ENCODE data around the gene TIGAR. TPM values are rescaled to one million over a fixed set of nuclear protein-coding genes. Genes with fewer than 3 reads are reported as not detected.

The TIGAR gene
- total RNA-seq, 2 experiments from 2014 or later, result 11.8 to 12.8 TPM

DNA sequence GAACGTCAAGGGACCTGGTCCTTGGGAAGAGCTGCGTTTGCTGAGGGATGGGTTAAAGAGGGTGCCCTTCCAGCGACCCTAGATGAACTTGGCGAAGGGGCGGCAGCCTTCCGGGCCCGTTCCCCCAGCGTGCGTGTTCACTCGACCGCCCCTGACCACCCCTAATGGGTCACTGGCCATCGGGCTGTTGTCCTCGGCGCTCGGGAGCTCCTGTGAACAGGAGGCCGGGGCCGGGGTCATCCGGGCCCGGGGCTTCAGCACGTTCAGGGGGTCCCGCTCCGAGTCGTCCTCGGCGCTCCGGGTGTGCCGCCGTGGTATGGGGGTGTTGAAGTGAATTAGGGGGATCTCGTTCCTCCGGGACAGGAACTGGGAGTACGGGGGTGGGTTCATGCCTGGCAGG is 49.3 kb downstream of the TIGAR start:
- CTCF ChIA-PET, result no interaction called here
- Mint-ChIP-seq H3K27ac (no peak overlapping the region), H3K4me1 (no peaks in the 10 kb centered on the region), H3K27me3 (peaks cover 32% of the 10 kb centered on the region), H3K9me3 (no peaks in the 10 kb centered on the region), H3K36me3 (ENCODE audit: low read depth) (no peaks in the 10 kb centered on the region), H3K4me3 (no peak overlapping the region)
- no peak for DNase-seq
- POLR2A ChIA-PET, result no interaction called here

- ChIA-PET POLR2A (no interaction called here), CTCF (no interaction called here)
- no peaks in the 10 kb centered on the region for H3K4me1 Mint-ChIP-seq
- DNase-seq, result no peak
- no peaks in the 10 kb centered on the region for H3K36me3 Mint-ChIP-seq (ENCODE audit: low read depth)
- peaks cover 24% of the 10 kb centered on the region for H3K27me3 Mint-ChIP-seq
- H3K27ac Mint-ChIP-seq, result no peak overlapping the region
- H3K9me3 Mint-ChIP-seq, result no peaks in the 10 kb centered on the region
- H3K4me3 Mint-ChIP-seq, result no peak overlapping the region
Observed at GRCh38 chr12:4372653-4373052, 51.6 kb downstream of the TIGAR start.

DNA sequence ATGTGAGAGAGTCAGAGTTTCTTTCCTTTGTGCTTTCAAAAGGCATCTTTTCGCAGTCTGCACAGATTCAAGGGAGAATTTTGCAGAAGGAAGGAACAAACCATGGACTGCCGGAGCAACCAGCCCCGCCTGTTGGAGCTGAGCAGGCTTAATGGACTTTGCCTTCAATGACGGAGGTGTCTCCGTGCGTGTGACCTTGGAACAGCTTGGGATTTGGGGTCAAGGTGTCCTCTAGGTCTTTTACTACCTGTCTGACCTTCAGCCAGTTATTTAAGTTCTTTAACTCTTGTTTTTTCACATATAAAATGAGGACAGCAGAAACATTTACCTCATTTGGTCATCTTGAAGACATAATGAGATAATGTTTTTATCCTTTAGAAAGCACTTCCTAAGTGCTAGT is 54.4 kb downstream of the TIGAR start:
- H3K4me1 Mint-ChIP-seq, result no peaks in the 10 kb centered on the region
- no peak for DNase-seq
- no peaks in the 10 kb centered on the region for H3K9me3 Mint-ChIP-seq
- no peak overlapping the region for H3K4me3 Mint-ChIP-seq
- ChIA-PET CTCF (no interaction called here), POLR2A (no interaction called here)
- H3K27me3 Mint-ChIP-seq, result peaks cover 41% of the 10 kb centered on the region
- no peaks in the 10 kb centered on the region for H3K36me3 Mint-ChIP-seq (ENCODE audit: low read depth)
- H3K27ac Mint-ChIP-seq, result no peak overlapping the region

GRCh38 chr12:4378772-4379171 is 57.8 kb downstream of the TIGAR start:
- DNase-seq, result no peak
- POLR2A ChIA-PET, result no interaction called here
- no peaks in the 10 kb centered on the region for H3K36me3 Mint-ChIP-seq (ENCODE audit: low read depth)
- no peak overlapping the region for H3K4me3 Mint-ChIP-seq
- H3K27ac Mint-ChIP-seq, result no peak overlapping the region
- no peaks in the 10 kb centered on the region for H3K9me3 Mint-ChIP-seq
- H3K27me3 Mint-ChIP-seq, result peaks cover 38% of the 10 kb centered on the region
- CTCF ChIA-PET, result no interaction called here
- no peaks in the 10 kb centered on the region for H3K4me1 Mint-ChIP-seq

GRCh38 chr12:4379405-4379804 is 58.4 kb downstream of the TIGAR start, which contains the start of gene FGF23:
TSS of gene FGF23 (minus strand) at chr12:4379712. CDS start at chr12:4379582, 130 bp downstream.
- Mint-ChIP-seq H3K36me3 (ENCODE audit: low read depth) (no peaks in the 10 kb centered on the region), H3K4me3 (no peak within 1 kb of the TSS), H3K27ac (no peak within 1 kb of the TSS), H3K9me3 (no peaks in the 10 kb centered on the region), H3K27me3 (peaks cover 37% of the 10 kb centered on the region), H3K4me1 (no peaks in the 10 kb centered on the region)
- no peak for DNase-seq
- CTCF ChIA-PET, result no interaction called here
- POLR2A ChIA-PET, result interaction anchor here (1.2 kb wide), 1 partner anchor 104 kb away, joined by 3 read pairs; no protein-coding TSS in a partner anchor

GRCh38 chr12:4380332-4380731 is 59.3 kb downstream of the TIGAR start:
- no peaks in the 10 kb centered on the region for H3K9me3 Mint-ChIP-seq
- H3K4me1 Mint-ChIP-seq, result no peaks in the 10 kb centered on the region
- H3K27ac Mint-ChIP-seq, result no peak overlapping the region
- peaks cover 33% of the 10 kb centered on the region for H3K27me3 Mint-ChIP-seq
- POLR2A ChIA-PET, result interaction anchor here (1.2 kb wide), 1 partner anchor 103 kb away, joined by 3 read pairs; no protein-coding TSS in a partner anchor
- no peaks in the 10 kb centered on the region for H3K36me3 Mint-ChIP-seq (ENCODE audit: low read depth)
- CTCF ChIA-PET, result no interaction called here
- no peak overlapping the region for H3K4me3 Mint-ChIP-seq
- no peak for DNase-seq

- CTCF ChIA-PET, result interaction anchor here (1.2 kb wide), 2 partner anchors 148 to 374 kb away, joined by 3 read pairs; no protein-coding TSS in a partner anchor
- POLR2A ChIA-PET, result no interaction called here
- no peak overlapping the region for H3K27ac Mint-ChIP-seq
Observed at GRCh38 chr12:4383304-4383865, 62.4 kb downstream of the TIGAR start.

DNA sequence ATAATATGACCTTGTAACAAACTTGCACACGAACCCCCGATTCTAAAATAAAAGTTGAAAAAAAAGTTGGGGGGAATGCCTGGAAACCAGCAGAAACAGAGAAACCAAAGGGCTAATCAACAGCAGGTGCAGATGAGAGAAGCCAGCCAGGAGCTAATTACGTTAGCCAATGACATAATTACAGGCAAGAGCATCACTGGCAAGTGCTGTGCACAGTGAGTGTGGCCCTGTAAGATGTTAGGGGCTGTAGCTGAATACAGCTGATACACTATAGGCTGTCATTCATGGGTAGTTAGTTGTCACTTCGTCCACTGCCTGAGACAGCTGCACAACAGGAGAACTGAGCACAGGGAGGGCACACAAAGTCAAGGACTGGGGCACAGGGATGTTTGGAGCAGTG is 65.8 kb downstream of the TIGAR start:
- ChIA-PET CTCF (interaction anchor here (1.0 kb wide), 1 partner anchor 10 kb away, joined by 3 read pairs; no protein-coding TSS in a partner anchor), POLR2A (no interaction called here)
- peaks cover 12% of the 10 kb centered on the region for H3K27me3 Mint-ChIP-seq
- no peaks in the 10 kb centered on the region for H3K36me3 Mint-ChIP-seq (ENCODE audit: low read depth)
- H3K4me1 Mint-ChIP-seq, result no peaks in the 10 kb centered on the region
- H3K27ac Mint-ChIP-seq, result no peak overlapping the region
- no peak overlapping the region for H3K4me3 Mint-ChIP-seq
- H3K9me3 Mint-ChIP-seq, result no peaks in the 10 kb centered on the region
- no peak for DNase-seq

More at GRCh38 chr12:4383304-4383865, 62.4 kb downstream of the TIGAR start:
- no peaks in the 10 kb centered on the region for H3K9me3 Mint-ChIP-seq
- H3K4me1 Mint-ChIP-seq, result no peaks in the 10 kb centered on the region
- H3K27me3 Mint-ChIP-seq, result peaks cover 25% of the 10 kb centered on the region
- H3K36me3 Mint-ChIP-seq (ENCODE audit: low read depth), result no peaks in the 10 kb centered on the region
- DNase-seq, result no peak
- H3K4me3 Mint-ChIP-seq, result no peak overlapping the region

GRCh38 chr12:4387607-4388006 is 66.6 kb downstream of the TIGAR start:
- H3K36me3 Mint-ChIP-seq (ENCODE audit: low read depth), result no peaks in the 10 kb centered on the region
- peaks cover 4% of the 10 kb centered on the region for H3K4me1 Mint-ChIP-seq
- no peak overlapping the region for H3K27ac Mint-ChIP-seq
- DNase-seq, result no peak
- ChIA-PET POLR2A (no interaction called here), CTCF (no interaction called here)
- no peak overlapping the region for H3K4me3 Mint-ChIP-seq
- H3K9me3 Mint-ChIP-seq, result no peaks in the 10 kb centered on the region
- H3K27me3 Mint-ChIP-seq, result peaks cover 12% of the 10 kb centered on the region

GRCh38 chr12:4388032-4388431 is 67.0 kb downstream of the TIGAR start:
- Mint-ChIP-seq H3K4me3 (no peak overlapping the region), H3K36me3 (ENCODE audit: low read depth) (no peaks in the 10 kb centered on the region), H3K4me1 (peaks cover 6% of the 10 kb centered on the region), H3K27ac (no peak overlapping the region), H3K9me3 (no peaks in the 10 kb centered on the region), H3K27me3 (peaks cover 14% of the 10 kb centered on the region)
- DNase-seq, result no peak
- ChIA-PET CTCF (no interaction called here), POLR2A (no interaction called here)

DNA sequence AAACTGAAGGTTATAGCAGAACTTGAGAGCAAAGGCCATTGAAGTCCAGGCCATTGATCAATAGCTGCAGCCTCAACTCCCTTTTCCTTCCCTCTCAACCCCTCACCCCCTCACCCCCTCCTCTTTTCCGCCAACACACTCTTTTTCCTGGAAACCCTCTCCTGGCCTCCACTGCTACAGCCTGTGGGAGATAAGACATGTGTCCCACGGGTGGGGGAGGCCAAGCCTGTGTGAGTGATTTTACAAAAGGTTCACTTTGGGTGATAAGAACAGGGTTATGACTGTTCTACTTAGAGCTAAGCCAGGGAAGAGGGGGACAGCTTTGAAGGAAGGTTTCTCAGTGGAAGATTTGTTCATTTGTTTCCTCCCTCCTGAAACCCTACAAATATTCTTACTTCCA is 67.6 kb downstream of the TIGAR start:
- H3K27ac Mint-ChIP-seq, result no peak overlapping the region
- peaks cover 18% of the 10 kb centered on the region for H3K27me3 Mint-ChIP-seq
- no peak for DNase-seq
- no peaks in the 10 kb centered on the region for H3K9me3 Mint-ChIP-seq
- ChIA-PET CTCF (no interaction called here), POLR2A (no interaction called here)
- no peaks in the 10 kb centered on the region for H3K36me3 Mint-ChIP-seq (ENCODE audit: low read depth)
- peaks cover 6% of the 10 kb centered on the region for H3K4me1 Mint-ChIP-seq
- H3K4me3 Mint-ChIP-seq, result no peak overlapping the region

GRCh38 chr12:4392223-4392742 is 71.3 kb downstream of the TIGAR start:
- Mint-ChIP-seq H3K4me1 (peaks cover 6% of the 10 kb centered on the region), H3K27me3 (peaks cover 39% of the 10 kb centered on the region), H3K9me3 (no peaks in the 10 kb centered on the region), H3K36me3 (ENCODE audit: low read depth) (no peaks in the 10 kb centered on the region), H3K27ac (no peak overlapping the region), H3K4me3 (no peak overlapping the region)
- CTCF ChIA-PET, result no interaction called here
- DNase-seq, result no peak
- POLR2A ChIA-PET, result no interaction called here

- no peaks in the 10 kb centered on the region for H3K36me3 Mint-ChIP-seq (ENCODE audit: low read depth)
- ChIA-PET CTCF (no interaction called here), POLR2A (no interaction called here)
- DNase-seq, result no peak
- H3K9me3 Mint-ChIP-seq, result no peaks in the 10 kb centered on the region
- no peak overlapping the region for H3K27ac Mint-ChIP-seq
- peaks cover 6% of the 10 kb centered on the region for H3K4me1 Mint-ChIP-seq
- H3K4me3 Mint-ChIP-seq, result no peak overlapping the region
- peaks cover 42% of the 10 kb centered on the region for H3K27me3 Mint-ChIP-seq
Observed at GRCh38 chr12:4393211-4393610, 72.2 kb downstream of the TIGAR start.

DNA sequence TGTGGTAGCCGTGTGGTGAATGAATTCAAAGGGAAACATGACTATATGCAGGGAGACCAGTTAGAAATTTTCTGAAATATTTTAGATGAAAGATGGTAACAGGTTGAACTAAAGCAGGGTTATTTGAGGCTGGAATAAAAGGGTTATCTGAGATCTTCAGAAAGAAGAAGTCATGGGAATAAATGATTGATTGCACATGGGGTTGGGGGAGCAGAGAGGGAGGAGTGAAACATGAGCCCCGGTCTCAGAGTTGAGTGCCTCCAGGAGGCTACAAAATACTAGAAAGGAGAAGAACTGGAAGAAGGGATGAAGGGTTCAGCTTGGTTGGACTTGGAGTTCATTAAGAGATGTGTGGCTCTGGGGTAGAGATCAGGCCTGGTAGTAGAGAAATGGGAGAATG is 74.8 kb downstream of the TIGAR start:
- H3K36me3 Mint-ChIP-seq (ENCODE audit: low read depth), result no peaks in the 10 kb centered on the region
- no peak overlapping the region for H3K4me3 Mint-ChIP-seq
- H3K27ac Mint-ChIP-seq, result no peak overlapping the region
- H3K9me3 Mint-ChIP-seq, result no peaks in the 10 kb centered on the region
- no peak for DNase-seq
- H3K27me3 Mint-ChIP-seq, result peaks cover 47% of the 10 kb centered on the region
- ChIA-PET POLR2A (no interaction called here), CTCF (no interaction called here)
- H3K4me1 Mint-ChIP-seq, result peaks cover 6% of the 10 kb centered on the region
